ENCODE data around the gene DMBX1. TPM values are rescaled to one million over a fixed set of nuclear protein-coding genes. Genes with fewer than 3 reads are reported as not detected.

The DMBX1 gene
- total and polyA plus RNA-seq, 4 donors, result not detected

- TF ChIP-seq MAX (IDR thresholded peaks at IDR 0.05) (no peak), EGR1 (IDR thresholded peaks at IDR 0.05; ENCODE audit: low read depth in 2 of 2) (no peak), NR2F2 (IDR thresholded peaks at IDR 0.05) (no peak), JUND (IDR thresholded peaks at IDR 0.05) (no peak), HNF4G (IDR thresholded peaks at IDR 0.05) (no peak), FOXA1 (IDR thresholded peaks at IDR 0.05) (no peak), SP1 (IDR thresholded peaks at IDR 0.05) (no peak), TAF1 (conservative IDR thresholded peaks at IDR 0.05) (no peak)
- TF ChIP-seq, protein P1, sequence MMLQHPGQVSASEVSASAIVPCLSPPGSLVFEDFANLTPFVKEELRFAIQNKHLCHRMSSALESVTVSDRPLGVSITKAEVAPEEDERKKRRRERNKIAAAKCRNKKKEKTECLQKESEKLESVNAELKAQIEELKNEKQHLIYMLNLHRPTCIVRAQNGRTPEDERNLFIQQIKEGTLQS (IDR thresholded peaks at IDR 0.05), result no peak
Observed at GRCh38 chr1:46452931-46453325, 36.7 kb upstream of the DMBX1 start (continued).

- Histone ChIP-seq H3K27ac (ENCODE audit: low read depth in 1 of 2, low read length in 2 of 2) (no peak overlapping the region), H3K9me3 (ENCODE audit: control insufficient read depth in 4 of 4, low read length in 3 of 4) (no peaks in the 10 kb centered on the region), H3K27me3 (ENCODE audit: control insufficient read depth in 4 of 4, insufficient read depth in 4 of 4, low read length in 3 of 4) (peaks cover 0 to 2% (median 1%) of the 10 kb centered on the region in 4 donors), H3K4me3 (ENCODE audit: low read depth in 1 of 3, low read length in 3 of 3) (no peak overlapping the region), H3K36me3 (ENCODE audit: control insufficient read depth in 4 of 4, insufficient read depth in 3 of 4, low read depth in 1 of 4, low read length in 3 of 4) (no peaks in the 10 kb centered on the region), H3K4me1 (ENCODE audit: control insufficient read depth in 4 of 4, insufficient read depth in 4 of 4, low read length in 3 of 4) (no peaks in the 10 kb centered on the region), H3K9ac (ENCODE audit: low read depth in 1 of 2, low read length in 2 of 2) (no peak overlapping the region)
- WGBS, result 78% methylated on average over 4 of the region's 4 CpGs
- no peak for TF ChIP-seq RAD21 (IDR thresholded peaks at IDR 0.05)
- TF ChIP-seq JUND (IDR thresholded peaks at IDR 0.05), result no peak
- TF ChIP-seq, protein P2, sequence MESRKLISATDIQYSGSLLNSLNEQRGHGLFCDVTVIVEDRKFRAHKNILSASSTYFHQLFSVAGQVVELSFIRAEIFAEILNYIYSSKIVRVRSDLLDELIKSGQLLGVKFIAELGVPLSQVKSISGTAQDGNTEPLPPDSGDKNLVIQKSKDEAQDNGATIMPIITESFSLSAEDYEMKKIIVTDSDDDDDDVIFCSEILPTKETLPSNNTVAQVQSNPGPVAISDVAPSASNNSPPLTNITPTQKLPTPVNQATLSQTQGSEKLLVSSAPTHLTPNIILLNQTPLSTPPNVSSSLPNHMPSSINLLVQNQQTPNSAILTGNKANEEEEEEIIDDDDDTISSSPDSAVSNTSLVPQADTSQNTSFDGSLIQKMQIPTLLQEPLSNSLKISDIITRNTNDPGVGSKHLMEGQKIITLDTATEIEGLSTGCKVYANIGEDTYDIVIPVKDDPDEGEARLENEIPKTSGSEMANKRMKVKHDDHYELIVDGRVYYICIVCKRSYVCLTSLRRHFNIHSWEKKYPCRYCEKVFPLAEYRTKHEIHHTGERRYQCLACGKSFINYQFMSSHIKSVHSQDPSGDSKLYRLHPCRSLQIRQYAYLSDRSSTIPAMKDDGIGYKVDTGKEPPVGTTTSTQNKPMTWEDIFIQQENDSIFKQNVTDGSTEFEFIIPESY (IDR thresholded peaks at IDR 0.05), result no peak
- TF ChIP-seq SP1 (IDR thresholded peaks at IDR 0.05), result no peak
- TF ChIP-seq, protein P3, sequence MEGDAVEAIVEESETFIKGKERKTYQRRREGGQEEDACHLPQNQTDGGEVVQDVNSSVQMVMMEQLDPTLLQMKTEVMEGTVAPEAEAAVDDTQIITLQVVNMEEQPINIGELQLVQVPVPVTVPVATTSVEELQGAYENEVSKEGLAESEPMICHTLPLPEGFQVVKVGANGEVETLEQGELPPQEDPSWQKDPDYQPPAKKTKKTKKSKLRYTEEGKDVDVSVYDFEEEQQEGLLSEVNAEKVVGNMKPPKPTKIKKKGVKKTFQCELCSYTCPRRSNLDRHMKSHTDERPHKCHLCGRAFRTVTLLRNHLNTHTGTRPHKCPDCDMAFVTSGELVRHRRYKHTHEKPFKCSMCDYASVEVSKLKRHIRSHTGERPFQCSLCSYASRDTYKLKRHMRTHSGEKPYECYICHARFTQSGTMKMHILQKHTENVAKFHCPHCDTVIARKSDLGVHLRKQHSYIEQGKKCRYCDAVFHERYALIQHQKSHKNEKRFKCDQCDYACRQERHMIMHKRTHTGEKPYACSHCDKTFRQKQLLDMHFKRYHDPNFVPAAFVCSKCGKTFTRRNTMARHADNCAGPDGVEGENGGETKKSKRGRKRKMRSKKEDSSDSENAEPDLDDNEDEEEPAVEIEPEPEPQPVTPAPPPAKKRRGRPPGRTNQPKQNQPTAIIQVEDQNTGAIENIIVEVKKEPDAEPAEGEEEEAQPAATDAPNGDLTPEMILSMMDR (IDR thresholded peaks at IDR 0.05; ENCODE audit: low read depth, low read length, missing input control), result no peak
- TF ChIP-seq, protein P1 (IDR thresholded peaks at IDR 0.05), result no peak
- TF ChIP-seq, protein P4, sequence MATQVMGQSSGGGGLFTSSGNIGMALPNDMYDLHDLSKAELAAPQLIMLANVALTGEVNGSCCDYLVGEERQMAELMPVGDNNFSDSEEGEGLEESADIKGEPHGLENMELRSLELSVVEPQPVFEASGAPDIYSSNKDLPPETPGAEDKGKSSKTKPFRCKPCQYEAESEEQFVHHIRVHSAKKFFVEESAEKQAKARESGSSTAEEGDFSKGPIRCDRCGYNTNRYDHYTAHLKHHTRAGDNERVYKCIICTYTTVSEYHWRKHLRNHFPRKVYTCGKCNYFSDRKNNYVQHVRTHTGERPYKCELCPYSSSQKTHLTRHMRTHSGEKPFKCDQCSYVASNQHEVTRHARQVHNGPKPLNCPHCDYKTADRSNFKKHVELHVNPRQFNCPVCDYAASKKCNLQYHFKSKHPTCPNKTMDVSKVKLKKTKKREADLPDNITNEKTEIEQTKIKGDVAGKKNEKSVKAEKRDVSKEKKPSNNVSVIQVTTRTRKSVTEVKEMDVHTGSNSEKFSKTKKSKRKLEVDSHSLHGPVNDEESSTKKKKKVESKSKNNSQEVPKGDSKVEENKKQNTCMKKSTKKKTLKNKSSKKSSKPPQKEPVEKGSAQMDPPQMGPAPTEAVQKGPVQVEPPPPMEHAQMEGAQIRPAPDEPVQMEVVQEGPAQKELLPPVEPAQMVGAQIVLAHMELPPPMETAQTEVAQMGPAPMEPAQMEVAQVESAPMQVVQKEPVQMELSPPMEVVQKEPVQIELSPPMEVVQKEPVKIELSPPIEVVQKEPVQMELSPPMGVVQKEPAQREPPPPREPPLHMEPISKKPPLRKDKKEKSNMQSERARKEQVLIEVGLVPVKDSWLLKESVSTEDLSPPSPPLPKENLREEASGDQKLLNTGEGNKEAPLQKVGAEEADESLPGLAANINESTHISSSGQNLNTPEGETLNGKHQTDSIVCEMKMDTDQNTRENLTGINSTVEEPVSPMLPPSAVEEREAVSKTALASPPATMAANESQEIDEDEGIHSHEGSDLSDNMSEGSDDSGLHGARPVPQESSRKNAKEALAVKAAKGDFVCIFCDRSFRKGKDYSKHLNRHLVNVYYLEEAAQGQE (IDR thresholded peaks at IDR 0.05), result no peak
- TF ChIP-seq GABPA (IDR thresholded peaks at IDR 0.05 in 1 of 2, conservative IDR thresholded peaks at IDR 0.05 in 1 of 2), result no peak
- no peak for TF ChIP-seq EGR1 (IDR thresholded peaks at IDR 0.05; ENCODE audit: low read depth in 2 of 2)
- no peak for TF ChIP-seq MAX (IDR thresholded peaks at IDR 0.05)
- TF ChIP-seq YY1 (IDR thresholded peaks at IDR 0.05), result no peak
- TF ChIP-seq HNF4G (IDR thresholded peaks at IDR 0.05), result no peak
- no peak for TF ChIP-seq FOXA2 (IDR thresholded peaks at IDR 0.05)
- TF ChIP-seq FOXA1 (IDR thresholded peaks at IDR 0.05), result no peak
- TF ChIP-seq HNF4A (conservative IDR thresholded peaks at IDR 0.05), result no peak
- TF ChIP-seq TAF1 (conservative IDR thresholded peaks at IDR 0.05), result no peak
- TF ChIP-seq RXRA (IDR thresholded peaks at IDR 0.05), result no peak
- no peak for DNase-seq (ENCODE audit: low spot score)
Observed at GRCh38 chr1:46453449-46453848, 36.2 kb upstream of the DMBX1 start.
